Fibroblast of lung (primary cell): Measurements from ENCODE around the gene VN1R4.

Experiments used
- CTCF ChIP-seq, 2 donors: IDR thresholded peaks in 1 of 2; conservative IDR thresholded peaks in 1 of 2; 1 replicate in 1 of 2; 2 replicates in 1 of 2; pipeline ENCODE4 v1.5.1; 2011 to 2012; ENCODE audit warnings: low read length in 2 of 2, control low read depth in 1 of 2, inconsistent platforms in 1 of 2, low read depth in 1 of 2, mild to moderate bottlenecking in 1 of 2
- EZH2 ChIP-seq: IDR thresholded peaks from 2 replicates; pipeline ENCODE4 v1.5.1; 2012; ENCODE audit warnings: low read length, control low read depth, mild to moderate bottlenecking; ENCODE audit errors: missing control alignments

DNA sequence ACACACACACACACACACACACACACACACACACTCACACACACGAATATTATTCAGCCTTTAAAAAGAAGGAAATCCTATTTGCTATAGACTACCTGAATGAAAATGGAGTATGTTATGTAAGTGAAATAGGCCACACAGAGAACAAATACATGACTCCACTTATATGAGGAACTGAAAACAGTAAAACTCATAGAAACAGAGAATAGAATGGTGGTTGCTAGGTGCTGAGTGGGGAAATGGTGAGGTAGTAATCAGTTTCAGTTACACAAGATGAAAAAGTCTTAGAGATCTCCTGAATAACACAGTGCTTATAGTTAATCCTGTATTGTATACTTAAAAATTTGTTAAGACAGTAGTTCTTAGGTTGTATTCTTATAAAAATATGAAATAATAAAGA lies 21.0 kb downstream of the VN1R4 start:
- no peak for TF ChIP-seq CTCF (conservative IDR thresholded peaks at IDR 0.05 in 1 of 2, IDR thresholded peaks at IDR 0.05 in 1 of 2; ENCODE audit: low read depth in 1 of 2, low read length in 2 of 2)
- no peak for TF ChIP-seq EZH2
